ENCODE results near the gene YTHDC2. TPM values are rescaled to one million over a fixed set of nuclear protein-coding genes. Genes with fewer than 3 reads are reported as not detected.

The YTHDC2 gene
- total RNA-seq, 1 donor from 2014 or later = 37.3 TPM

- Mint-ChIP-seq H3K27ac (no peak overlapping the region), H3K27me3 (no peaks in the 10 kb centered on the region), H3K4me3 (ENCODE audit: low read depth) (no peak overlapping the region)
Measured at GRCh38 chr5:113518884-113519283, 5.4 kb downstream of the YTHDC2 start.

GRCh38 chr5:113519412-113519811 lies 5.9 kb downstream of the YTHDC2 start:
- H3K27me3 Mint-ChIP-seq = no peaks in the 10 kb centered on the region
- H3K9me3 Mint-ChIP-seq (ENCODE audit: low read depth) = no peaks in the 10 kb centered on the region
- H3K4me1 Mint-ChIP-seq (ENCODE audit: low read depth) = peaks cover 12% of the 10 kb centered on the region
- no peak overlapping the region for H3K4me3 Mint-ChIP-seq (ENCODE audit: low read depth)
- no peak for DNase-seq (ENCODE audit: low spot score, unreplicated experiment)
- TF ChIP-seq CTCF (IDR thresholded peaks at IDR 0.05; ENCODE audit: unreplicated experiment) = no peak
- peaks cover 16% of the 10 kb centered on the region for H3K36me3 Mint-ChIP-seq (ENCODE audit: insufficient read depth)
- no peak overlapping the region for H3K27ac Mint-ChIP-seq

More at GRCh38 chr5:113518884-113519283, 5.4 kb downstream of the YTHDC2 start:
- no peak for DNase-seq (ENCODE audit: low spot score, unreplicated experiment)
- no peak for TF ChIP-seq CTCF (IDR thresholded peaks at IDR 0.05; ENCODE audit: unreplicated experiment)
- Mint-ChIP-seq H3K36me3 (ENCODE audit: insufficient read depth) (peaks cover 16% of the 10 kb centered on the region), H3K9me3 (ENCODE audit: low read depth) (no peaks in the 10 kb centered on the region), H3K4me1 (ENCODE audit: low read depth) (peaks cover 15% of the 10 kb centered on the region)

GRCh38 chr5:113520429-113520828 lies 6.9 kb downstream of the YTHDC2 start:
- peaks cover 8% of the 10 kb centered on the region for H3K4me1 Mint-ChIP-seq (ENCODE audit: low read depth)
- H3K36me3 Mint-ChIP-seq (ENCODE audit: insufficient read depth) = peaks cover 16% of the 10 kb centered on the region
- no peak for DNase-seq (ENCODE audit: low spot score, unreplicated experiment)
- H3K4me3 Mint-ChIP-seq (ENCODE audit: low read depth) = no peak overlapping the region
- no peaks in the 10 kb centered on the region for H3K27me3 Mint-ChIP-seq
- no peaks in the 10 kb centered on the region for H3K9me3 Mint-ChIP-seq (ENCODE audit: low read depth)
- H3K27ac Mint-ChIP-seq = no peak overlapping the region
- TF ChIP-seq CTCF (IDR thresholded peaks at IDR 0.05; ENCODE audit: unreplicated experiment) = no peak

- Mint-ChIP-seq H3K4me3 (ENCODE audit: low read depth) (no peak overlapping the region), H3K27me3 (no peaks in the 10 kb centered on the region), H3K9me3 (ENCODE audit: low read depth) (no peaks in the 10 kb centered on the region), H3K4me1 (ENCODE audit: low read depth) (peaks cover 5% of the 10 kb centered on the region), H3K36me3 (ENCODE audit: insufficient read depth) (peaks cover 16% of the 10 kb centered on the region), H3K27ac (no peak overlapping the region)
- no peak for DNase-seq (ENCODE audit: low spot score, unreplicated experiment)
- no peak for TF ChIP-seq CTCF (IDR thresholded peaks at IDR 0.05; ENCODE audit: unreplicated experiment)
Measured at GRCh38 chr5:113520899-113521298, 7.4 kb downstream of the YTHDC2 start.

GRCh38 chr5:113523168-113523567 lies 9.7 kb downstream of the YTHDC2 start:
- Mint-ChIP-seq H3K4me3 (ENCODE audit: low read depth) (no peak overlapping the region), H3K9me3 (ENCODE audit: low read depth) (no peaks in the 10 kb centered on the region)
- no peak for TF ChIP-seq CTCF (IDR thresholded peaks at IDR 0.05; ENCODE audit: unreplicated experiment)

More at GRCh38 chr5:113523168-113523567, 9.7 kb downstream of the YTHDC2 start:
- Mint-ChIP-seq H3K27me3 (no peaks in the 10 kb centered on the region), H3K27ac (no peak overlapping the region), H3K36me3 (ENCODE audit: insufficient read depth) (peaks cover 17% of the 10 kb centered on the region), H3K4me1 (ENCODE audit: low read depth) (peaks cover 2% of the 10 kb centered on the region)
- no peak for DNase-seq (ENCODE audit: low spot score, unreplicated experiment)

Measured in progenitor cell of endocrine pancreas (in vitro differentiated cells).